Epithelial cell of proximal tubule (primary cell): Measurements from ENCODE around the gene FER. TPM values are rescaled to one million over a fixed set of nuclear protein-coding genes. Genes with fewer than 3 reads are reported as not detected.

ENCODE experiments used
- DNase-seq: peaks from one replicate; pipeline ENCODE4 v3.0.0-alpha.2; 2011; ENCODE audit warnings: low read depth
- H3K4me3 ChIP-seq: 2 replicates; pipeline ENCODE4 v1.5.1; 2011; ENCODE audit warnings: low read depth, mild to moderate bottlenecking, low read length
- total RNA-seq: library from RNA; depleted of rRNA; stranded (reverse); fragments of >200 nt; gene quantifications from 2 replicates; pipeline ENCODE4 v1.2.3, GENCODE V29; 2015
- TF ChIP-seq, protein P1 (sequence below): conservative IDR thresholded peaks from 2 replicates; pipeline ENCODE4 v1.5.1; 2012; ENCODE audit warnings: low read depth, mild to moderate bottlenecking, low read length

FER gene
- total RNA-seq, 1 donor from 2014 or later = 10.1 TPM

DNA sequence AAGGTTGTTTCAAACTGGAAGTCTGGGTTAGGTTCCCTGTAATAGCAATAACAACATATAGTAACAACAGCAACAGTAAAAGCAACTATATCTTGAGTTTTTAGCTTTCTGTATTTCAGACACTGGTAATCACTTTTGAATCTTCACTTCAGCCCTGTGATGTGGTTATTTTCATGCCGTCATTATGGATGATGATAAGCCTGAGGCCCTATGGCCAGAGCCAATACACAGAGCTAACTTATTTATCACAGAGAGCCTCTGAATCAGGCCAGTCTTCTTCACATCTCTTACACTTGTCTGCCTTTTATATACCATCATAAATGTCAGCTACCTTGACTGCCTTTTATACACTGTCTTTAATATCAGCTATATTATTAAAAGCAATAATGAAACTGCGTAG lies 329.0 kb downstream of the FER start:
- DNase-seq = no peak
- no peak overlapping the region for H3K4me3 ChIP-seq
- TF ChIP-seq, protein P1, sequence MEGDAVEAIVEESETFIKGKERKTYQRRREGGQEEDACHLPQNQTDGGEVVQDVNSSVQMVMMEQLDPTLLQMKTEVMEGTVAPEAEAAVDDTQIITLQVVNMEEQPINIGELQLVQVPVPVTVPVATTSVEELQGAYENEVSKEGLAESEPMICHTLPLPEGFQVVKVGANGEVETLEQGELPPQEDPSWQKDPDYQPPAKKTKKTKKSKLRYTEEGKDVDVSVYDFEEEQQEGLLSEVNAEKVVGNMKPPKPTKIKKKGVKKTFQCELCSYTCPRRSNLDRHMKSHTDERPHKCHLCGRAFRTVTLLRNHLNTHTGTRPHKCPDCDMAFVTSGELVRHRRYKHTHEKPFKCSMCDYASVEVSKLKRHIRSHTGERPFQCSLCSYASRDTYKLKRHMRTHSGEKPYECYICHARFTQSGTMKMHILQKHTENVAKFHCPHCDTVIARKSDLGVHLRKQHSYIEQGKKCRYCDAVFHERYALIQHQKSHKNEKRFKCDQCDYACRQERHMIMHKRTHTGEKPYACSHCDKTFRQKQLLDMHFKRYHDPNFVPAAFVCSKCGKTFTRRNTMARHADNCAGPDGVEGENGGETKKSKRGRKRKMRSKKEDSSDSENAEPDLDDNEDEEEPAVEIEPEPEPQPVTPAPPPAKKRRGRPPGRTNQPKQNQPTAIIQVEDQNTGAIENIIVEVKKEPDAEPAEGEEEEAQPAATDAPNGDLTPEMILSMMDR = no peak

- TF ChIP-seq, protein P1 = no peak
- no peak for DNase-seq
- no peak overlapping the region for H3K4me3 ChIP-seq
These were observed 330.8 kb downstream of the FER start for GRCh38 chr5:109078448-109078847.

DNA sequence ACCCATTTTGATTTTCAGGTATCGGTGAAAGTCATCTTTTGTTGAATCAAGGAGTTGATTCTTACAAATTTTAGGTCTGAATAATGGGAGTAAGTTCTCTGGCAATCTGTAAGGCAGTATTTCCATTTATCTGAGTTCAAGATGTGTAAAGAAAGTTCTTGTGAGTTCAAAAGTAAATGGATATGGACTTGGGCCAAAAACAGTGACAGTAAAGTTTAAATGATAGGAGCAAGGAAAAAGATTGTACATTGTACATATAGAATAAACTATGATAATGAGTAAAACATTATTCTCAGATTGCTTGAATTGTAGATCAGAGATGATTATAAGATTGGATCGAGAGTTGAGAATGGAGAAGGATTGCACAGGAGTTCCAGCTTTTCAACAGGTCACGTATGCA lies 332.8 kb downstream of the FER start:
- TF ChIP-seq, protein P1 = no peak
- no peak overlapping the region for H3K4me3 ChIP-seq
- DNase-seq = no peak

GRCh38 chr5:109080896-109081295 lies 333.2 kb downstream of the FER start:
- H3K4me3 ChIP-seq = no peak overlapping the region
- TF ChIP-seq, protein P1 = no peak
- DNase-seq = no peak

- DNase-seq = no peak
- TF ChIP-seq, protein P1 = no peak
- H3K4me3 ChIP-seq = no peak overlapping the region
These were observed 336.2 kb downstream of the FER start for GRCh38 chr5:109083937-109084336.

- no peak overlapping the region for H3K4me3 ChIP-seq
- TF ChIP-seq, protein P1 = no peak
- DNase-seq = no peak
These were observed 341.5 kb downstream of the FER start for GRCh38 chr5:109089191-109089590.

DNA sequence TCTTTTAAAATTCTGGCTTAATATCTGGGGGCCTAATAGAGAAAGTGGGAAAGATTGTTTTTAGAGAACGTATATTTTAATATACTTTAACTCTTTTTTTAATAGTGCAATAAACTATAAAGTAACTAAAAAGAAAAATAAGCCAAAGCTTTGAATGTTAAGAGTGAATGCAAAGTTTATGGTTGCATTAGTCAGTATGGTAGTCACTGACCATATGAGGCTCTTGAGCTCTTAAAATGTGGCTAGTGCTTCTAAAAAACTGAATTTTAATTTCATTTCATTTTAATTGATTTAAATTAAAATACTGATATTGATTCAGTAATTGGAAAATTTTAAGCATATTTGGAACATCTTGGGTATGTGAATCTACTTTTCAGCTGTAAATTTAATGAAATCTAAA lies 351.4 kb downstream of the FER start:
- TF ChIP-seq, protein P1 = no peak
- no peak overlapping the region for H3K4me3 ChIP-seq
- DNase-seq = no peak
